ENCODE data around the gene CERK. TPM values are rescaled to one million over a fixed set of nuclear protein-coding genes. Genes with fewer than 3 reads are reported as not detected.

CERK gene
- total and polyA plus RNA-seq, 7 donors: 23.9 to 45.5 (median 28.2) TPM

GRCh38 chr22:46694416-46695170 lies 43.5 kb downstream of the CERK start:
- intact Hi-C loops (cut with DNase I): no loop called here

DNA sequence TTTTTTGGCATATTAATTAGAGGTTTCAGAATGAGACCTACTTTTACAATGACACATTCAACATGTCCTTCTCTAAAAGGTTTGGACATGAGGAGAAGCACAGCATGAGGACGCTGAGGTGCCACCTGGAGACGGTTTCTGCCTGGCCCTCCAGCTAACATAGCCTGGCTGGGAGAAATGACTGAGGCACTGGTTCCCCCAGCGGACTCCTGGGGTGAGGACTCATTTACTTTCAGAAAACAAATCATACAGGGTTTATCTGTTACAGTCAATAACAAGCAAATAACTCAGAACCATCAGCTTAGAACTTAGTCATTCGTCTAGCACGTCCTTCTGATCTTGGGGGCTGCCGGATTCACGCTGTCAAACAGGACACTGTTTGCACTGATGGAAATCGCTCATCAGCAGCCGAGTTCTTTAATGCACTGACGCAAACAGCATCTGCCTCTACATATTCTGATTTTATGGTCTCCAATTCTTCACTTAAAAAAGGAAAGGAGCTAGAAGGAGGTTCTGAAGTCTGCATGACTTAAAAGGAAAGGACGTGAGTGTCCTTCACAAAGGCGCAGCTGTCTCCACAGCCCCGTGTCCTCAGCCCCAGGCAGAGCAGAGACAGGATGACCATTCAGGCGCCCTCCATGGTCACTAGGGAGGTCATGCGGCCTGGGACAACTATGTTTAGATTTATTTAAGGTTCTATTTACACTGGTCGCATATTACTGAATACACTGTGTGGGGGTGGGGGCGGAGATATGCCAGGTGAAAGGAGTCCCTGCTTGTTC lies 44.2 kb downstream of the CERK start:
- Histone ChIP-seq H3K36me3 (peaks cover 19 to 96% (median 52%) of the 10 kb centered on the region in 4 donors), H3K27me3 (no peaks in the 10 kb centered on the region), H3K27ac (no peak overlapping the region), H3K9me3 (no peaks in the 10 kb centered on the region), H3K4me3 (no peak overlapping the region), H3K4me1 (no peaks in the 10 kb centered on the region)
- WGBS, 2 donors: 84 to 91% methylated on average over 17 of the region's 17 CpGs
- TF ChIP-seq EP300 (IDR thresholded peaks at IDR 0.05) (no peak), POLR2AphosphoS5 (IDR thresholded peaks at IDR 0.05) (no peak), POLR2A (IDR thresholded peaks at IDR 0.05) (no peak)
- TF ChIP-seq, protein P1, sequence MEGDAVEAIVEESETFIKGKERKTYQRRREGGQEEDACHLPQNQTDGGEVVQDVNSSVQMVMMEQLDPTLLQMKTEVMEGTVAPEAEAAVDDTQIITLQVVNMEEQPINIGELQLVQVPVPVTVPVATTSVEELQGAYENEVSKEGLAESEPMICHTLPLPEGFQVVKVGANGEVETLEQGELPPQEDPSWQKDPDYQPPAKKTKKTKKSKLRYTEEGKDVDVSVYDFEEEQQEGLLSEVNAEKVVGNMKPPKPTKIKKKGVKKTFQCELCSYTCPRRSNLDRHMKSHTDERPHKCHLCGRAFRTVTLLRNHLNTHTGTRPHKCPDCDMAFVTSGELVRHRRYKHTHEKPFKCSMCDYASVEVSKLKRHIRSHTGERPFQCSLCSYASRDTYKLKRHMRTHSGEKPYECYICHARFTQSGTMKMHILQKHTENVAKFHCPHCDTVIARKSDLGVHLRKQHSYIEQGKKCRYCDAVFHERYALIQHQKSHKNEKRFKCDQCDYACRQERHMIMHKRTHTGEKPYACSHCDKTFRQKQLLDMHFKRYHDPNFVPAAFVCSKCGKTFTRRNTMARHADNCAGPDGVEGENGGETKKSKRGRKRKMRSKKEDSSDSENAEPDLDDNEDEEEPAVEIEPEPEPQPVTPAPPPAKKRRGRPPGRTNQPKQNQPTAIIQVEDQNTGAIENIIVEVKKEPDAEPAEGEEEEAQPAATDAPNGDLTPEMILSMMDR (IDR thresholded peaks at IDR 0.05): no peak
- intact Hi-C loops (cut with DNase I): no loop called here
- DNase-seq: peak; percentile 37

More at GRCh38 chr22:46694416-46695170, 43.5 kb downstream of the CERK start:
- H3K27me3 ChIP-seq: no peaks in the 10 kb centered on the region
- H3K27ac ChIP-seq: no peak overlapping the region
- H3K4me1 ChIP-seq: no peaks in the 10 kb centered on the region
- H3K9me3 ChIP-seq: no peaks in the 10 kb centered on the region
- DNase-seq: peak; percentile 61
- H3K4me3 ChIP-seq: no peak overlapping the region
- H3K36me3 ChIP-seq: peaks cover 19 to 96% (median 57%) of the 10 kb centered on the region in 4 donors
- TF ChIP-seq POLR2A (IDR thresholded peaks at IDR 0.05) (no peak), POLR2AphosphoS5 (IDR thresholded peaks at IDR 0.05) (no peak), EP300 (IDR thresholded peaks at IDR 0.05) (no peak)
- TF ChIP-seq, protein P1 (IDR thresholded peaks at IDR 0.05): no peak
- 95 to 97% methylated on average over 15 of the region's 15 CpGs for WGBS, 2 donors

DNA sequence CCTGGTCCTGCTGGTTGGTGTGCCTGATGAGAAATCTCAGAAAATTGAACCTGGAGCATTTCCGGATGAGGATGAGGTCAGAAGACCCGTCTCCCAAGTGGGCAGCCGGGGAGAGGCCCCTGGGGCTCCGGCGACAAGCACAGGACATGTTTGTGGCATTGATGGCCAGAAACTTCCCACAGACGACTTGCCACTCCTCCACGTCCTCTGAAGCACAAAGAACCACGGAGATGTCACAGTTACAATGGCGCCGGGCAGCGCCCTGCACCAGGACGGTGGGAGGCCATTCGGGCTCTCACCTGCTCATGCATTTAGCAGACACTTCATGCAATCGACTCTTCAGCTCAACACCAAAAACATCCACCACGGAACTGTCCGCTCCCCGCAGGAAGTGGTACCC lies 46.5 kb downstream of the CERK start:
- Histone ChIP-seq H3K4me1 (peaks cover 0 to 3% (median under 1%) of the 10 kb centered on the region in 4 donors), H3K36me3 (peaks cover 7 to 96% (median 43%) of the 10 kb centered on the region in 4 donors), H3K27ac (no peak overlapping the region), H3K27me3 (no peaks in the 10 kb centered on the region), H3K9me3 (no peaks in the 10 kb centered on the region), H3K4me3 (no peak overlapping the region)
- no peak for DNase-seq
- intact Hi-C loops (cut with DNase I): no loop called here
- TF ChIP-seq, protein P1 (IDR thresholded peaks at IDR 0.05): no peak
- no peak for TF ChIP-seq POLR2A (IDR thresholded peaks at IDR 0.05)
- TF ChIP-seq EP300 (IDR thresholded peaks at IDR 0.05): no peak
- TF ChIP-seq POLR2AphosphoS5 (IDR thresholded peaks at IDR 0.05): no peak
- WGBS, 2 donors: 90 to 96% methylated on average over 17 of the region's 17 CpGs

GRCh38 chr22:46690146-46690545 lies 47.9 kb downstream of the CERK start:
- WGBS, 2 donors: 94 to 97% methylated on average over 20 of the region's 20 CpGs

More at GRCh38 chr22:46690146-46690545, 47.9 kb downstream of the CERK start:
- DNase-seq: no peak
- peaks cover 0 to 8% (median 3%) of the 10 kb centered on the region in 4 donors for H3K4me1 ChIP-seq
- intact Hi-C loops (cut with DNase I): no loop called here
- H3K27me3 ChIP-seq: no peaks in the 10 kb centered on the region
- no peak overlapping the region for H3K4me3 ChIP-seq
- TF ChIP-seq POLR2AphosphoS5 (IDR thresholded peaks at IDR 0.05) (no peak), POLR2A (IDR thresholded peaks at IDR 0.05) (no peak), EP300 (IDR thresholded peaks at IDR 0.05) (no peak)
- TF ChIP-seq, protein P1 (IDR thresholded peaks at IDR 0.05): no peak
- no peaks in the 10 kb centered on the region for H3K9me3 ChIP-seq
- H3K27ac ChIP-seq: no peak overlapping the region
- H3K36me3 ChIP-seq: peaks cover 7 to 91% (median 30%) of the 10 kb centered on the region in 4 donors
